ENCODE measurements around the gene STIL.

The STIL gene

DNA sequence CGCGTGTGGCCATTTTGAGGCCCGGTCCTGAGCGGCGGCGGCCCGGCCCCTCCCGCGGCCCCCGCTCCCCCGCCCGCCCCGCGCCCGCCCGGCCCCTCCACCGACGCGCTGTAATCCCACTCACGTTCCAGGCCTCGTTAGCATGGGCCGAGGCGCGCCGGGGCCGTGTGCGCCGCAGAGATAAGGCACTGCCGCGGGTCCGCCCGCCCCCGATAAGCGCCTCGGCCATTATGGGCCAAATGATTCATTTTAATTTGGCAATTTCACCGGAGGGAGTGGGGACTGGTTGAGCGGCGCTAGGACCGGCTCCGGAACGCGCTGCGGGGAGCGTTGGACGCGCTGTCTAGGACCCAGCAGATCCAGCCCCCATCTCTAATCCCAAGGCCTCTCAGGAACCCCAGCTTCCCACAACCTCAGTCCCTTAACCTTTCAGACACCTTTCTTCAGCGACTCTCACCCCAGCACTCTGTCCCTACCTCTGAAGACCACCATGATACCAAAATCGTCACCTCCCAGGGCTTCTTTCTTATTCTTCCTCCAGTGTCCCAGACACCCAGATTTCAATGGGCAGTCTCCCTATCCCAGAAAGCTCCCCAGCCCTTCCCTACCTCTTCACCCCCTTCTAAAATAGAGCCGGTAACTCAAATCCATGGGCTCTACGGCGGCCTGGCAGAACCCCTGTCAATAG lies 81.6 kb downstream of the STIL start, which contains the start of gene TAL1:
TAL1 (minus strand) TSS at position 39 of the 688 bp plus-strand sequence. CDS start 6,337 bp downstream, outside the sequence.
- DNase-seq: no peak

- peak; percentile 12 for DNase-seq
Observed at GRCh38 chr1:47231301-47232186, 82.4 kb downstream of the STIL start.

DNA sequence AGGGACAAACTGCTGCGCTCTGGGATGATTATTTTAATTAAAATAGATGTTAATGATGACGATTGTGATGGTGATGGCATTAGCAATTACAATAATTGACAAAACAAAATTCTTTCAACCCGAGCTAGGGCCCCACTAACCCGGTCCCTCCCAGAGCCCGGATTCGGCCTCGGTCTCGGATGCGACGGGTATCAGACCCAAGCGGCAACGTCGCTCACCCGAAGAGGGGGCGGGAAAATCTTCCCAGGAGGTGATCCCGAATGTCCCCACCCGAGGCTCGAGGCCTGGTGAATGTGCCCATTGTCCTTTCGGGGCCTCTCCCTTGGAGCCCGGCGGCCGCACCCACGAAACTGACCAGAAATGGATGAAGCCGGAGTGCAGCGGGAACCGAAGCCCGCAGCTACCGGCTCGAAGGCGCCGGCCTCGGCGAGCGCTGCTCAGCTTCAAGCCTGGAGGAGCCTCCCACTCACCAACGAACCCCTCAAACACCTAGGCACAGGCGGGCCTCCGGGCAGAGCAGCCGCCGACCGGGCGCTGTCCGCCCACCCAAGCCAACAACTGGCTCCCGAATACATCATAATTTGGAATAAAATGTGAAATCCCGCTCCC lies 83.2 kb downstream of the STIL start:
- peak; percentile 12 for DNase-seq

- no peak for DNase-seq
Observed at GRCh38 chr1:47229886-47230691, 83.9 kb downstream of the STIL start.

- no peak for DNase-seq
Observed at GRCh38 chr1:47229031-47229885, 84.7 kb downstream of the STIL start.

GRCh38 chr1:47228644-47229030 lies 85.3 kb downstream of the STIL start:
- no peak for DNase-seq

- no peak for DNase-seq
Observed at GRCh38 chr1:47227341-47228232, 86.4 kb downstream of the STIL start.

DNA sequence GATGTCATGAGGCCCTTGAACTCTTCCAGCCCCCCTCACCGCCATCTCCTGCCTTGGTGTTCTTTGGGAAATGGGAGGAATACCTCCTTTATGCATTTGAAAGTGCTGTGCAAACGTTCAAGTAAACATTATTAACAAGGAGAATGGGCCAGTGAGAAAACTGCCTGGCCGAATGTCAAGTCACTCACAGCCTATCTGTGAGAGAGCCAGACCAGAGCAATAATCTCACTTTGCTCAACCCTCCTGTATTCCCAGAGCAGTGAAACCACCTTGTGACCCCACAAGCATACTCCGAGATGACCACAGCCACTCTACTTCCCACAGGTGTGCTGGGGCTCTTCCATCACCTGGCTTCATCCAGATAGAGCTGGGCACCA lies 87.1 kb downstream of the STIL start:
- no peak for DNase-seq

- no peak for DNase-seq
Observed at GRCh38 chr1:47226121-47226838, 87.7 kb downstream of the STIL start.

DNA sequence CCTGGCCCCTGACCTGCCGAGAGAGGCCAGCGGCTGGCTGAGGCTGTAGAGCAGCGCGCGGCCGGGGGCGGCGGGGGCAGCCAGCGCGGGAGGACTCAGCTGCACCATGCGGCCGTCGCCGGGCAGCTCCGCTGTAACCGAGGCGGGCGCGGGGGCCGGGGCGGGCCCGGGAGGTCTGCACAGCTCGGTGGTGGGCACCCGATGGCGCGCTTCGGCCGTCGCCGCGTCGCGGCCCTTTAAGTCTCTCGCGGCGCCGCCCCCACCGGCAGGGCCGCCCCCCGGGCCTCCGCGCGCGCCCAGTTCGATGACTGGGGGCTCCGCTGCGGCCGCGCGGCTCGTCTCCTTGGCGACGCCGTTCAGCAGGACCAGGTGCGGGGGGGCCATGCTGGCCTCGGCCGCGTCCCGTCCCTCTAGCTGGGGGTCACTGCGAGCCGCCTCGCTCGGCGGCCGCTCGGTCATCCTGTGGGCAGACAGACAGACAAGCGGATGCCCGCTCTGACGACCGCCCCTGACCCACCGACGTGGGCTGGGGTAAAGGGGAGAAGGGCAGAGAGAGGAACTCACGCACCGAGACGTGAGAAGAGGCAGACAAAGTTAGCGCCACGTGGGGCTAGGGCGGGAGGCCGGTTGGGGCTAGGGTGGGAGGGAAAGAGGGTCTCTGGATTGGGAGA lies 88.4 kb downstream of the STIL start:
- DNase-seq: no peak

DNA sequence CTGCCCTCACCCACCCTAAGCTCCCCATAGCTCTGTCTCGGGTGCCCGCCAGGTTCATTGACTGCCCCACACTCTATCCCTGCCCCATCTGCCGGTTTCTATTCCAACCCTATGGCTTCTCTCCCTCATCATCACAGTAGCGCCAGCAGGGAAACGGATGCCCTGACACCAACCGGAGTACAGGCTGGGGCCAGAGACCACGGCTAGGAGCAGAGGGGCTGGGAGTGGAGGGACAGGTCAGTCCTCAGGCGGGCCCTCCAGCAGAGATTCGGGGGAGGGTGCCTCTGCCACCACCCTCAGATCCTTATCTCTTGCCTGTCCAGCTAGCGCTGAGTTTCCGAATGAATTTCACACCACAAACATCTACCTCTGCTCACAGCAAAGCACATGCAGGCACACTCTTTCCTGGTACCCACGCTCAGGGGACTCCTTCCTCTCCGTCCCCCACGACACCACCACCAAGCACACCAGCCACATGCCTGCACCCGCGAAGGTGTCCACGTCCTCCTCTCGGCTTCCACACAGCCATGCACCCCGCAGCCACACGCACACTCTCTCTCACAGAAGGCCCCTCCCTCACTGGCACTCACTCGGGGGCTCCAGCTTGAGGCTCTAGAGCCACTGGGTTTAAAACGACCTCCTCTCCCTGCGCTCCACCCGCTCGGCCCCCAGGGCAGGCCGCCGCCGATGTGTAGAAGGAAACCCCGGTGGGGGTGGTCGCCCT lies 89.1 kb downstream of the STIL start:
- DNase-seq: no peak

DNA sequence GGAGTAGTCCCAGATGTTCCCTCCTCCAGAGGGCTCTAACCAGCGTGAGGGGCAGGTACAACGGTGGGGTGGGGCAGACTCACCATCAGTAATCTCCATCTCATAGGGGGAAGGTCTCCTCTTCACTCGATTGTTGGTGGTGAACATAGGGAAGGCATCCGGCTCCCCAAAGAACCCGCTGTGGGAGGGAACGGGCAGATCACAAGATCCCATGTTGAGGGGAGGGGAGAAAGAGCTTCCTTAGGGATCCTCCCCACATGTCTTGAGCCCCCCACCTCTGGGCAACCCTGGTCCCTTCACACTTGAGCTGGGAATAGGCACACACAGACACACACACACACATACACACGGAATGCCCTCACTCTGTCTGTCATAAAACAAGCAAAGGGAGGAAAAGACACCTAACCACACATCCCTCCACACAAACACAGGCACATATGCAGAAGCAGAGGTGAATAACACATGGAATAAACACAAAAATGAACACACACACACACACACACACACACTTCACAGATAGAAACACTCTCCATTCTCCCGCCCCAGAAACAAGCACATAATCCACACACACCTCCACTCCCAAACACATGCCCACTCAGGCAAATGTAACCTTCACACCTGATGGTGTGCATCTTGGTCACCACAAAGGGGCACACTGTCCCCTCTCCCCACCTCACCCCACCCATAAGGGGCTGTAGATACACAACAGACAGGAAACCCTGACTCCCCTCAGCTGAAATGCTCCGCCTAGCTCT lies 89.8 kb downstream of the STIL start:
- no peak for DNase-seq

DNA sequence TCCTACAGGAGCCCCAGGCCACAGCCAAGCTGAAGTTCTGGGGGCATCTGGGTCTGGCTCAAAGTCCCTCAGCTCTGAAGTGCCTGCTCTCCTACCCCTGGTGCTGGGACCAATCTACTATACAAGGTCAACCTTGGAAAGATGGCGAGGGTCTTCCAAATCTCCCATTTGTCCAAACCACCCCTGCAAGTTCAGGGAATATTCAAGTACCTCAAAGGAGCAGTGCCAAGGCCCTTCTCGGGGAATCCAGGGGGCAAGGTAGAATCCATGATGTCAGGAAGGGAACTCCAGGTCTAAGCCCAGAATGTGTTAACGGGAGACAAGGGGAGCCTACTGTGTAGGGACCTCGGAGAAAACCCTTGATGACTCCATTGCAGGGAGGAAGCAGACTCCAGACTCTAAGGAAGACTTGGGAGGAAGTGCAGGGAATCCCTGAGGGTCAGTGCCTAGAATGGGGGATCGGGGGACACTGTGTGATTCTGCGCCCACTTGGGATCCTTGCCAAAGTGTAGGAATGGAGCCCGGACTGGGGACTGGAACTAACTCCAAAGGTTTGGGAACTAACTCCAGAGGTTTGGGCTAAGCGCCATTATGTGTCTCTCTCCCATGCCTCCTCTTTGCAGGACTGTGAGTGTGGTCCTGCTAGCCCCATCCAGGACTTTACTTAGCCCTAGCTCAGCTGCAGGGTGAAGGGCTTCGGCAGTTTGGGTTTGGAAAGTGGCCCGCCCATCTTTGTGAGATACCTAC lies 90.6 kb downstream of the STIL start:
- no peak for DNase-seq

GRCh38 chr1:47222476-47222875 lies 91.5 kb downstream of the STIL start:
- DNase-seq: no peak

DNA sequence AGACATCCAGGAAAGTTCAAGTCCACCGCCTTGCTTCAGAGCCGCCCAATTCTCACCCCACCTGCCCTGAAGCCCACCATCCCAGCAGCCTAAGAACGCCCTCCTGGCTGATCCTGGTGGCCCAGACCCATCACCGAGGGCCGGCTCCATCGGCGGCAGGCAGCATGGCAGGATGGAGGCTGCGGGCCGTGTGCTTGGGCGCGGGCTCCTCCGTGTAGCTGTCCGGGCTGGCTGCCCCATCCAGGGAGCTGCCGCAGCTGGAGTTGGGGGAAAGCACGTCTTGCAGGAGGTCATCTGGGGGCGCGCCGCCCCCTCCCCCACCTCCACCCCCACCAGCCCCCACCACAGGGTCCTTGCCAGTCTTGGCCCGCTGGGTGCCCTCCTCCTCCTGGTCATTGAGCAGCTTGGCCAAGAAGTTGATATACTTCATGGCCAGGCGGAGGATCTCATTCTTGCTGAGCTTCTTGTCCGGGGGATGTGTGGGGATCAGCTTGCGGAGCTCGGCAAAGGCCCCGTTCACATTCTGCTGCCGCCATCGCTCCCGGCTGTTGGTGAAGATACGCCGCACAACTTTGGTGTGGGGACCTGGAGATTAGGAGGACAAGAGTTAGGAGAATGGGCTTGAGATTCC lies 94.2 kb downstream of the STIL start:
- DNase-seq: no peak

DNA sequence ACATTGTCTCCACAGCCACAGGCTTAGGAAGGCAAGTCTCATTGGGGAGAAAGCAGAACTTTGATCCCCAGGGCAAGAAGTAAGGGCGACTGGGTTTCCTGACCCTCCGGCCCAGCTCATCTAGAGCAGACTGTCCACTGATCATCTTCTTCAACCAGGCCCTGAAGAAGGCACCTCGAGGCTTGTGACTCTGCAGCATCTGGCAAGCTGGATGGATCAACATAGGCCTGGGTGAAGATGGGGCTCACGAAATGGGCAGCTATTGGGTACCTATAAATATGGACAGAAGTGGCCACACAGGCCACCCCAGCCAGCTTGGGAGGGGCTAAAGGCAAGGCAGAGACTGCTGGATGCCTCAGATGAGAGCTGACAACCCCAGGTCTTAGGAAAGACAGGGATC lies 94.9 kb downstream of the STIL start:
- no peak for DNase-seq

All from stimulated activated CD4-positive, alpha-beta T cell treated with anti-CD3 and anti-CD28 coated beads, Interleukin-1b, Interleukin-23, amount 100 ng/mL, for 48 hours (primary cell).